Upper lobe of right lung (tissue), 1 donor: Measurements from ENCODE around the gene KNDC1. TPM values are rescaled to one million over a fixed set of nuclear protein-coding genes. Genes with fewer than 3 reads are reported as not detected.
A peak's percentile ranks its signal among the peaks of the same experiment; 100 is the strongest.
"Not testable (repeated sequence)": the region's sequence is repeated elsewhere in the genome, so short reads cannot be mapped to it uniquely, and the experiment has no call there.

Experiments used
- ATAC-seq: fragments of 200-7000 bp; cut with Tn5 transposase; one replicate; pipeline ENCODE4 v1.9.1; 2020; ENCODE audit warnings: mild to moderate bottlenecking, moderate library complexity
- DNase-seq: peaks from one replicate; pipeline ENCODE4 v3.0.0-alpha.2; 2020
- H3K27ac ChIP-seq: fragments of 200-600 bp; one replicate; pipeline ENCODE4 v1.8.0; 2022
- H3K27me3 ChIP-seq: fragments of 200-600 bp; one replicate; pipeline ENCODE4 v1.8.0; 2022; ENCODE audit warnings: mild to moderate bottlenecking
- H3K36me3 ChIP-seq: fragments of 200-600 bp; one replicate; pipeline ENCODE4 v1.8.0; 2022
- H3K4me1 ChIP-seq: fragments of 200-600 bp; one replicate; pipeline ENCODE4 v1.8.0; 2022
- H3K4me3 ChIP-seq: fragments of 200-600 bp; one replicate; pipeline ENCODE4 v1.8.0; 2022; ENCODE audit warnings: mild to moderate bottlenecking
- H3K9me3 ChIP-seq: fragments of 200-600 bp; one replicate; pipeline ENCODE4 v1.8.0; 2022
- intact Hi-C: fragments of 100-400 bp; cut with DNase I; formaldehyde crosslinking; loops from one replicate; pipeline ENCODE4 v1.11.0; 2022
- total RNA-seq: library from RNA; stranded (reverse); fragmentation: NEBNext Ultra II Directional; extraction: Animal tissue kit (Norgen Biotek cat#: 25700); gene quantifications from one replicate; pipeline ENCODE4 v1.2.1, GENCODE V29; 2021
- TF ChIP-seq, protein P1 (sequence below): fragments of 200-600 bp; IDR thresholded peaks from one replicate; pipeline ENCODE4 v1.8.0; 2022; ENCODE audit warnings: antibody characterized with exemption
- donor health status: DM: no; HTN: yes; CAD: no; lungs with severe emphysema.

The KNDC1 gene
- total RNA-seq, 1 donor from 2014 or later, result 14.3 TPM

DNA sequence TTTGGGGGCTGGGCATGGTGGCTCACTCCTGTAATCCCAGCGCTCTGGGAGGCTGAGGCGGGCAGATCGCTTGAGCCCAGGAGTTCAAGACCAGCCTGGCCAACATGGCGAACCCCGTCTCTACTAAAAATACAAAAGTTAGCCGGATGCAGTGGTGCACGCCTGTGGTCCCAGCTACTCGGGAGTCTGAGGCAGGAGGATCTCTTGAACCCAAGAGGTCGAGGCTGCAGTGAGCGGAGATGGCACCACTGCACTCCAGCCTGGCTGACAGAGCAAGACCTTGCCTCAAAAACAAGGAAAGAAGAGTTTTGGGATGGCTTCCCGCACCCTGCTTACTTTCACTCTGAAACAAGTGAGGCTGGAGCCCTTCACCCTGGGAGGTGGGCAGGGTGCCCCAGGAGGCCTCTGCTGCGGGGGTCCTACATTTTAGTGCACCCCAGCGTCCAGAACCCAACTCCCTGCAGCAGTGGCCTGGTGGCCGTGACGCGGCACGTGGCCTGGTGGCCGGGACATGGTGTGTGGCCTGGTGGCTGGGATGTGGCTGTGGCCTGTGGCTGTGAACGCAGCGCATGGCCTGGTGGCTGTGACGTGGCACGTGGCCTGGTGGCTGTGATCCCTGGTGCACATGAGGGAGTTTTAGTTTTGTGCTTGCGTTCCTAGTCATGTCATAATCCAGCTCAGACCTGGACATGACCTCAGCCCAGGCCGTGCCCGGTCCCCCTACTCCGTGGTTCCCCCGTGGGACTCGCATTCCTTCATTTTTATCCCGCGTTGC, 9.3 kb downstream of the KNDC1 start:
- Histone ChIP-seq H3K36me3 (no peaks in the 10 kb centered on the region), H3K9me3 (no peaks in the 10 kb centered on the region), H3K4me1 (no peaks in the 10 kb centered on the region), H3K4me3 (no peak overlapping the region), H3K27ac (no peak overlapping the region), H3K27me3 (no peaks in the 10 kb centered on the region)
- intact Hi-C loops, result no loop called here
- ATAC-seq (no peak), DNase-seq (no peak)
- TF ChIP-seq, protein P1, sequence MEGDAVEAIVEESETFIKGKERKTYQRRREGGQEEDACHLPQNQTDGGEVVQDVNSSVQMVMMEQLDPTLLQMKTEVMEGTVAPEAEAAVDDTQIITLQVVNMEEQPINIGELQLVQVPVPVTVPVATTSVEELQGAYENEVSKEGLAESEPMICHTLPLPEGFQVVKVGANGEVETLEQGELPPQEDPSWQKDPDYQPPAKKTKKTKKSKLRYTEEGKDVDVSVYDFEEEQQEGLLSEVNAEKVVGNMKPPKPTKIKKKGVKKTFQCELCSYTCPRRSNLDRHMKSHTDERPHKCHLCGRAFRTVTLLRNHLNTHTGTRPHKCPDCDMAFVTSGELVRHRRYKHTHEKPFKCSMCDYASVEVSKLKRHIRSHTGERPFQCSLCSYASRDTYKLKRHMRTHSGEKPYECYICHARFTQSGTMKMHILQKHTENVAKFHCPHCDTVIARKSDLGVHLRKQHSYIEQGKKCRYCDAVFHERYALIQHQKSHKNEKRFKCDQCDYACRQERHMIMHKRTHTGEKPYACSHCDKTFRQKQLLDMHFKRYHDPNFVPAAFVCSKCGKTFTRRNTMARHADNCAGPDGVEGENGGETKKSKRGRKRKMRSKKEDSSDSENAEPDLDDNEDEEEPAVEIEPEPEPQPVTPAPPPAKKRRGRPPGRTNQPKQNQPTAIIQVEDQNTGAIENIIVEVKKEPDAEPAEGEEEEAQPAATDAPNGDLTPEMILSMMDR, result no peak

- H3K27me3 ChIP-seq, result no peaks in the 10 kb centered on the region
- H3K4me1 ChIP-seq, result no peaks in the 10 kb centered on the region
- no peak overlapping the region for H3K27ac ChIP-seq
- H3K4me3 ChIP-seq, result no peak overlapping the region
- no peaks in the 10 kb centered on the region for H3K9me3 ChIP-seq
- TF ChIP-seq, protein P1, result no peak
- ATAC-seq, result no peak
- no peaks in the 10 kb centered on the region for H3K36me3 ChIP-seq
- intact Hi-C loops, result no loop called here
- DNase-seq, result no peak
Observed at GRCh38 chr10:133170092-133170491, 10.1 kb downstream of the KNDC1 start.

GRCh38 chr10:133173860-133174640, 14.0 kb downstream of the KNDC1 start:
- Histone ChIP-seq H3K4me1 (no peaks in the 10 kb centered on the region), H3K27ac (no peak overlapping the region), H3K9me3 (no peaks in the 10 kb centered on the region), H3K27me3 (no peaks in the 10 kb centered on the region), H3K4me3 (no peak overlapping the region), H3K36me3 (no peaks in the 10 kb centered on the region)
- ATAC-seq, result no peak
- TF ChIP-seq, protein P1, result no peak
- intact Hi-C loops, result no loop called here
- DNase-seq, result no peak

- DNase-seq, result no peak
- Histone ChIP-seq H3K36me3 (no peaks in the 10 kb centered on the region), H3K4me3 (no peak overlapping the region), H3K27ac (no peak overlapping the region), H3K4me1 (no peaks in the 10 kb centered on the region), H3K27me3 (no peaks in the 10 kb centered on the region), H3K9me3 (no peaks in the 10 kb centered on the region)
- intact Hi-C loops, result no loop called here
- TF ChIP-seq, protein P1, result no peak
- ATAC-seq, result no peak
Observed at GRCh38 chr10:133174689-133175263, 14.8 kb downstream of the KNDC1 start.

- intact Hi-C loops, H3K27ac ChIP-seq, H3K36me3 ChIP-seq, H3K27me3 ChIP-seq, H3K4me1 ChIP-seq, ATAC-seq, H3K9me3 ChIP-seq, H3K4me3 ChIP-seq: not testable (repeated sequence)
- DNase-seq, result peak; percentile 6
Observed at GRCh38 chr10:133175624-133176023, 15.6 kb downstream of the KNDC1 start.

GRCh38 chr10:133176546-133176945, 16.5 kb downstream of the KNDC1 start:
- TF ChIP-seq, protein P1, result no peak
- intact Hi-C loops, result no loop called here
- ATAC-seq, result no peak
- H3K27me3 ChIP-seq, result no peaks in the 10 kb centered on the region
- H3K9me3 ChIP-seq, result no peaks in the 10 kb centered on the region
- no peak overlapping the region for H3K27ac ChIP-seq
- no peak for DNase-seq
- H3K4me1 ChIP-seq, result no peaks in the 10 kb centered on the region
- H3K36me3 ChIP-seq, result no peaks in the 10 kb centered on the region
- H3K4me3 ChIP-seq, result no peak overlapping the region
